Esophagus muscularis mucosa (tissue), 4 donors: Measurements from ENCODE around the gene UBE2N. TPM values are rescaled to one million over a fixed set of nuclear protein-coding genes. Genes with fewer than 3 reads are reported as not detected.

Source experiments
- DNase-seq: peaks from one replicate; pipeline ENCODE4 v3.0.0-alpha.2; 2017; ENCODE audit errors: extremely low spot score
- H3K27ac ChIP-seq, 4 donors: fragments of 200-600 bp; sonication (generic); replicated peaks in 1 of 4; 1 replicate in 3 of 4; 2 replicates in 1 of 4; pipeline ENCODE4 v1.5.1; 2016 to 2019; ENCODE audit warnings: mild to moderate bottlenecking in 1 of 4
- H3K27me3 ChIP-seq, 4 donors: fragments of 200-600 bp; sonication (generic); one replicate each; pipeline versions ENCODE4 v1.5.1 to v1.6.0; 2016 to 2019
- H3K36me3 ChIP-seq, 4 donors: fragments of 200-600 bp; sonication (generic); one replicate each; pipeline ENCODE4 v1.5.1; 2016 to 2019
- H3K4me1 ChIP-seq, 4 donors: fragments of 200-600 bp; sonication (generic); one replicate each; pipeline ENCODE4 v1.5.1; 2016 to 2019
- H3K4me3 ChIP-seq, 4 donors: fragments of 200-600 bp; sonication (generic); 1 replicate in 2 of 4; 2 replicates in 2 of 4; pipeline ENCODE4 v1.5.1; 2016 to 2019; ENCODE audit warnings: mild to moderate bottlenecking in 4 of 4, moderate library complexity in 1 of 4
- H3K9me3 ChIP-seq, 4 donors: fragments of 200-600 bp; sonication (generic); 1 replicate in 3 of 4; 2 replicates in 1 of 4; pipeline ENCODE4 v1.5.1; 2016 to 2019
- CTCF ChIP-seq, 3 experiments: fragments of 200-600 bp in 2 of 3; fragments of 450-650 bp in 1 of 3; sonication (generic) in 2 of 3; IDR thresholded peaks; one replicate each; pipeline ENCODE4 v1.5.1; 2017 to 2019; ENCODE audit warnings: antibody characterized with exemption in 3 of 3, mild to moderate bottlenecking in 2 of 3, moderate library complexity in 1 of 3
- EP300 ChIP-seq: sonication (generic); formaldehyde crosslinking; IDR thresholded peaks from one replicate; pipeline ENCODE4 v1.6.1; 2017; ENCODE audit warnings: antibody characterized with exemption
- POLR2A ChIP-seq: fragments of 450-650 bp; IDR thresholded peaks from one replicate; pipeline ENCODE4 v1.6.1; 2017; ENCODE audit warnings: antibody characterized with exemption, moderate library complexity, mild to moderate bottlenecking, low read depth
- POLR2AphosphoS5 ChIP-seq, 2 donors: sonication (generic); formaldehyde crosslinking; IDR thresholded peaks; one replicate each; pipeline ENCODE4 v1.6.1; 2017; ENCODE audit warnings: antibody characterized with exemption in 2 of 2
- WGBS: methylation state at CpG from one replicate; pipeline ENCODE4 v1.1.5; 2018; 5-methylcytosine and 5-hydroxymethylcytosine counted together
- intact Hi-C: fragments of 100-400 bp; cut with DNase I; formaldehyde crosslinking; loops from one replicate; pipeline ENCODE4 v1.15.1; 2023
- total RNA-seq, 4 donors: library from RNA; depleted of rRNA; stranded (reverse); fragments of >200 nt; gene quantifications; one replicate each; pipeline versions ENCODE4 v1.1.0 to v1.2.1, GENCODE V29; 2016

UBE2N gene
- total RNA-seq, 4 donors from 2014 or later = 37.8 to 106 (median 61.8) TPM

GRCh38 chr12:93476555-93476954 is 34.8 kb upstream of the UBE2N start:
- H3K4me3 ChIP-seq = no peak overlapping the region
- H3K9me3 ChIP-seq = no peaks in the 10 kb centered on the region
- H3K4me1 ChIP-seq = no peaks in the 10 kb centered on the region
- H3K27me3 ChIP-seq = no peaks in the 10 kb centered on the region
- DNase-seq = no peak
- peaks cover 24 to 89% (median 67%) of the 10 kb centered on the region in 4 donors for H3K36me3 ChIP-seq
- TF ChIP-seq POLR2AphosphoS5 (IDR thresholded peaks at IDR 0.05) = no peak
- no peak for TF ChIP-seq POLR2A
- no peak for TF ChIP-seq EP300
- TF ChIP-seq CTCF (IDR thresholded peaks at IDR 0.05) = no peak
- H3K27ac ChIP-seq = no peak overlapping the region
- intact Hi-C loops = no loop called here

DNA sequence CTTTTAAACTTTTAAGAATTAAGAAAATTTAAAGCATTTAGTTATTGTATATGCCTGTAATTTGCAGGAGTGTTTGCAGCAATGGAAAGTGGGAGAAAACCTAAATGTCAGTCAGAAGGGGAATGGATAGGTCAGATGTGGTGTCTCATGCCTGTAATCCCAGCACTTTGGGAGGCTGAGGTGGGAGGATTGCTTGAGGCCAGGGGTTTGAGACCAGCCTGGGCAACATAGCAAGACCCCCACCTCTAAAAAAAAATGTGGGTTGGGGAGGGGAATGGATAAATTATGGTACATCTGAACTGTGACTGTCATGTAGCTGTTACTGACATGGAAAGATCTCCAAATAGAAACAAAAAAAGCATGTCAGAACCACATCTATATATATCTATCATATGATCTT is 27.6 kb upstream of the UBE2N start:
- H3K4me1 ChIP-seq = peaks cover 12 to 33% (median 23%) of the 10 kb centered on the region in 4 donors
- H3K4me3 ChIP-seq = no peak overlapping the region
- no peaks in the 10 kb centered on the region for H3K9me3 ChIP-seq
- no peaks in the 10 kb centered on the region for H3K27me3 ChIP-seq
- peaks cover 8 to 33% (median 18%) of the 10 kb centered on the region in 4 donors for H3K36me3 ChIP-seq
- no peak overlapping the region for H3K27ac ChIP-seq
- DNase-seq = no peak
- TF ChIP-seq CTCF (IDR thresholded peaks at IDR 0.05) (no peak), POLR2A (no peak), EP300 (no peak), POLR2AphosphoS5 (IDR thresholded peaks at IDR 0.05) (no peak)
- intact Hi-C loops = no loop called here

DNA sequence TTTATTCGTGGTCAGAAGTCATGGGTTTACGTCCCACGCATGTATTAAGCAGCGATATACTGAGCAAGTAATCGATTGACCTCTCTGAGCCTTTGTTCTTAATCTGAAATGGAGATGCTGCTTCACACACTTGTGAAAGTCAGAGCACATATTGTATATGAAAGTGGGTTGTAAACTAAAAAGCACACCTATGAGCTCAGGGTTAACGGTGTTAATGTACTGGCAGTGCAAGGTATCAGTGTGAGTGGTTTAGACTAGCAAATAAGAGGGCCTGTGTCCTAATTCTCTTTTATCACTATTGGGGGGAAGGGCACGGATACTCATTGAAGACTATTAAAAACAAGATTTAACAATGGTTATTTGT is 26.2 kb upstream of the UBE2N start:
- no peaks in the 10 kb centered on the region for H3K9me3 ChIP-seq
- peak overlapping the region; percentile 56 to 92 (median 82) for H3K4me3 ChIP-seq
- TF ChIP-seq CTCF (IDR thresholded peaks at IDR 0.05) = no peak
- TF ChIP-seq EP300 = no peak
- TF ChIP-seq POLR2AphosphoS5 (IDR thresholded peaks at IDR 0.05) = no peak
- TF ChIP-seq POLR2A = no peak
- peak overlapping the region; percentile 86 to 93 (median 88) for H3K27ac ChIP-seq
- intact Hi-C loops = no loop called here
- H3K27me3 ChIP-seq = no peaks in the 10 kb centered on the region
- peaks cover 0 to 20% (median 9%) of the 10 kb centered on the region in 4 donors for H3K36me3 ChIP-seq
- WGBS = 7% methylated on average over 7 of the region's 7 CpGs
- DNase-seq = no peak
- H3K4me1 ChIP-seq = peaks cover 12 to 33% (median 23%) of the 10 kb centered on the region in 4 donors

DNA sequence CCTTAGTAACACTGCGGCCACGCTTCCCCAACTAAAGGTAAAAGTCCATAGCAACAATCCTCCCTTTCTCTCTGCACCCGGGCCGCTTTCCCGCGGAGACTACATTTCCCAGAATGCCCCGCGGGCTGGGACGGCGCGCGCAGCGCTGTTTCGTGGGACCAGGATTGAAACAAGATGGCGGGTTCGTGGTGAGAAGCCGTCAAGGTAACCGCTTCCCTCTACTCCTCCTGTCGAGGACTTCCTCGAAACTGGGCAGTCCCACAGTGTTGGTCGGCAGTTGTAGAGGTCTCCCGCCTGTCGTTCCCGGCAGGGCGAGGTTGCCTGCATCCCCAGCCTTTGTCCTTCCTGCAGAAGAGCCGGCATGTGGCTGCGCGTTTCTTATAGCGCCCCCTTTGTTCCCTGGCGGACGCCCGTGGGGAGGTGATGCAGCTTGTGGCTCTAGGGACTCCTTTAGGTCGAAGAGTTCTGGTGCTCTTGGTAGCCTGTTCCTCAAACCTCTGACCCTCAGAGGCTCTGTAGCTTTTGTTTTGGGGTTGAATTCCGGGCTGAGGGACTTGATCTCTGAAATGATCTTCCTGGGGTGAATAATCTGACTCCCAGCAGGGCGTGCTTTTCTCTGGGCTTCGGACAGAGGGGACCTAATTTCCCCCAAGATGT is 25.7 kb upstream of the UBE2N start, which contains the start of gene MRPL42:
TSS of gene MRPL42 (plus strand) at position 164 of the 657 bp plus-strand sequence. CDS start 1,772 bp downstream, outside the sequence.
- peaks cover 12 to 33% (median 23%) of the 10 kb centered on the region in 4 donors for H3K4me1 ChIP-seq
- DNase-seq = peak; percentile 97
- peak within 1 kb of the TSS; percentile 86 to 93 (median 88) for H3K27ac ChIP-seq
- WGBS = 3% methylated on average over 12 of the region's 36 CpGs
- no peaks in the 10 kb centered on the region for H3K27me3 ChIP-seq
- TF ChIP-seq EP300 (no peak), POLR2A (peak; percentile 41), CTCF (IDR thresholded peaks at IDR 0.05) (peak; percentile 70 to 75 (median 70)), POLR2AphosphoS5 (IDR thresholded peaks at IDR 0.05) (peak; percentile 87 to 90)
- intact Hi-C loops = no loop called here
- H3K36me3 ChIP-seq = peaks cover 0 to 20% (median 6%) of the 10 kb centered on the region in 4 donors
- peak within 1 kb of the TSS; percentile 56 to 92 (median 82) for H3K4me3 ChIP-seq
- no peaks in the 10 kb centered on the region for H3K9me3 ChIP-seq
